ENCODE results near the gene LGALS3BP.

DNA sequence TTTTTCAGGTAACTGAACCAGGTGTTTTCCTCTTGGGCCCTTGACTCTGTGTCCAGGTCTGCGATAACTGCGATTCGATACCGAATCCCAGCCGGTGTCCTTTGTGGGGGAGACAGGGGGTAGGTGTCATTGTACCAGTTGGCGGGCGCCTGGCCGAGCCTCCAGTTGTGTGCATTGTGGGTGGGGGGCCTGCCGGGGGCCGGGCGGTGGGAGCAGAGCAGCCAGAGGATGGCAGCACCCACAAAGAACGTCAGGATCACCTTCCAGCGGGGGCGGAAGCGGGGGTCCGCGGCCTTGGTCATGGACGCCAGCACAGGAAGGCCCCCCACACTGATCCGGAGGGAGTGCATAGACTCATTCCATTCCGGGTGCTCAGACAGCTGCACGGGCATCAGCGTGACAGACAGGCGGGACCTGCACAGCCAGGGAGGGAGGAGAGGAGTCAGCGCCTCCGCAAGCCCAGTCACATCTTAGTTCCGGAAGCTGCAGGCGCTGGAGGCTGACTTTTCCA, 17.6 kb upstream of the LGALS3BP start:
- TF ChIP-seq POLR2AphosphoS5 (IDR thresholded peaks at IDR 0.05), result no peak
- no peak for TF ChIP-seq POLR2A (IDR thresholded peaks at IDR 0.05)

Data from sigmoid colon (tissue), 4 donors.